Endothelial cell of umbilical vein (primary cell): Measurements from ENCODE around the gene LYVE1. TPM values are rescaled to one million over a fixed set of nuclear protein-coding genes. Genes with fewer than 3 reads are reported as not detected.

Experiments
- Bru-seq: library from RNA; stranded (reverse); fragments of 400-500 nt; gene quantifications from one replicate; lab custom pipeline; 2021; lab: Mats Ljungman, UMichigan
- BruChase-seq, 2 experiments: library from RNA; stranded (reverse); fragments of 400-500 nt; gene quantifications; one replicate each; lab custom pipeline; 2021; lab: Mats Ljungman, UMichigan
- BruUV-seq: library from RNA; stranded (reverse); fragments of 400-500 nt; replicated peaks from 2 replicates; lab custom pipeline; 2021; lab: Mats Ljungman, UMichigan
- CTCF ChIA-PET: fragments of 300-600, 350-600 bp; sonication (Branson Sonifier 250); formaldehyde crosslinking; loops from one replicate; lab custom pipeline; 2021; ENCODE audit warnings: antibody characterized with exemption, inconsistent platforms; lab: Charles Lee
- POLR2A ChIA-PET: fragments of 300-600, 350-600 bp; sonication (Branson Sonifier 250); formaldehyde crosslinking; loops from one replicate; lab custom pipeline; 2021; ENCODE audit warnings: antibody characterized with exemption, inconsistent platforms; lab: Charles Lee
- DNase-seq: peaks from one replicate; pipeline ENCODE4 v3.0.0-alpha.2; 2011; ENCODE audit warnings: low read depth, low spot score
- FAIRE-seq: peaks from 2 replicates; lab custom pipeline; 2011; peaks lifted over from hg19 to GRCh38; lab: Jason Lieb, UNC
- H2AFZ ChIP-seq: 2 replicates; pipeline ENCODE4 v1.6.0; 2012; ENCODE audit warnings: low read depth, low read length, control low read depth, inconsistent platforms
- H3K27ac ChIP-seq: 2 replicates; pipeline ENCODE4 v1.5.1; 2011; ENCODE audit warnings: low read depth, mild to moderate bottlenecking, control low read depth, low read length, moderate library complexity; ENCODE audit not compliant: insufficient read depth
- H3K27me3 ChIP-seq, 2 experiments: 2 replicates each; pipeline versions ENCODE4 v1.6.0 to v1.6.1; 2011; ENCODE audit warnings: low read length in 2 of 2, mixed read lengths in 1 of 2; ENCODE audit not compliant: control insufficient read depth in 2 of 2, insufficient read depth in 2 of 2
- H3K36me3 ChIP-seq, 2 experiments: 2 replicates in 1 of 2; 3 replicates in 1 of 2; pipeline ENCODE4 v1.5.1; 2011; ENCODE audit warnings: low read length in 2 of 2, mild to moderate bottlenecking in 1 of 2, moderate library complexity in 1 of 2; ENCODE audit not compliant: control insufficient read depth in 2 of 2, insufficient read depth in 2 of 2; ENCODE audit errors: extremely low read depth in 1 of 2
- H3K4me1 ChIP-seq: 3 replicates; pipeline ENCODE4 v1.5.1; 2011; ENCODE audit warnings: mild to moderate bottlenecking, low read length; ENCODE audit not compliant: control insufficient read depth, insufficient read depth; ENCODE audit errors: extremely low read depth
- H3K4me2 ChIP-seq: 2 replicates; pipeline ENCODE4 v1.6.1; 2011; ENCODE audit warnings: low read length, control low read depth, mixed read lengths; ENCODE audit not compliant: insufficient read depth
- H3K4me3 ChIP-seq, 3 experiments: fragments of 200-600 bp in 1 of 3; sonication (generic), shearing (Covaris generic) in 1 of 3; replicated peaks in 1 of 3; 2 replicates each; pipeline ENCODE4 v1.5.1; 2011 to 2016; ENCODE audit warnings: control low read depth in 3 of 3, low read length in 3 of 3, mild to moderate bottlenecking in 2 of 3, inconsistent platforms in 1 of 3, low read depth in 1 of 3, moderate library complexity in 1 of 3; ENCODE audit not compliant: insufficient read depth in 1 of 3
- H3K79me2 ChIP-seq: 2 replicates; pipeline ENCODE4 v1.6.0; 2012; ENCODE audit warnings: low read length, inconsistent platforms; ENCODE audit not compliant: control insufficient read depth, insufficient read depth
- H3K9ac ChIP-seq: replicated peaks from 2 replicates; pipeline ENCODE3; 2011; ENCODE audit warnings: low read length, control low read depth; ENCODE audit not compliant: insufficient read depth; ENCODE audit errors: extremely low read depth
- H3K9me1 ChIP-seq: replicated peaks from 3 replicates; pipeline ENCODE4 v1.6.0; 2011; ENCODE audit warnings: mild to moderate bottlenecking, low read length; ENCODE audit not compliant: control insufficient read depth, insufficient read depth; ENCODE audit errors: extremely low read depth
- H3K9me3 ChIP-seq: replicated peaks from 2 replicates; pipeline ENCODE4 v1.5.1; 2012; ENCODE audit warnings: low read length, inconsistent platforms; ENCODE audit not compliant: control insufficient read depth, insufficient read depth
- H4K20me1 ChIP-seq: replicated peaks from 2 replicates; pipeline ENCODE3; 2011; ENCODE audit warnings: mild to moderate bottlenecking, low read length; ENCODE audit not compliant: control insufficient read depth, insufficient read depth; ENCODE audit errors: extremely low read depth
- CTCF ChIP-seq, 2 donors: IDR thresholded peaks; 1 replicate in 1 of 2; 2 replicates in 1 of 2; pipeline ENCODE4 v1.5.1; 2011; ENCODE audit warnings: low read length in 2 of 2, mild to moderate bottlenecking in 2 of 2, moderate library complexity in 2 of 2, control low read depth in 1 of 2, inconsistent platforms in 1 of 2, low read depth in 1 of 2; ENCODE audit not compliant: insufficient read depth in 1 of 2; ENCODE audit errors: extremely low read depth in 1 of 2
- FOS ChIP-seq: IDR thresholded peaks from 2 replicates; pipeline ENCODE4 v1.6.1; 2011; ENCODE audit warnings: mild to moderate bottlenecking, low read length, moderate library complexity, borderline replicate concordance; ENCODE audit not compliant: insufficient read depth
- GATA2 ChIP-seq: IDR thresholded peaks from 2 replicates; pipeline ENCODE4 v1.7.0; 2011; ENCODE audit warnings: low read depth, mild to moderate bottlenecking, moderate library complexity, mixed read lengths, low read length; ENCODE audit not compliant: insufficient read length, insufficient read depth
- JUN ChIP-seq: IDR thresholded peaks from 2 replicates; pipeline ENCODE4 v1.6.1; 2011; ENCODE audit warnings: borderline replicate concordance, low read depth; ENCODE audit not compliant: insufficient read length, insufficient read depth
- MYC ChIP-seq: IDR thresholded peaks from one replicate; pipeline ENCODE4 v1.6.1; 2011; ENCODE audit warnings: mild to moderate bottlenecking, low read depth, low read length
- dilution Hi-C: fragments of 300-500 bp; cut with MboI; formaldehyde crosslinking; loops from one replicate; pipeline ENCODE4 v1.15.0; 2019; ENCODE audit warnings: low sequenced_read_pairs; ENCODE audit not compliant: extremely low pct_ligation_motif_present
- intact Hi-C: fragments of 100-400 bp; cut with micrococcal nuclease; formaldehyde crosslinking; loops from one replicate; pipeline ENCODE4 v1.10.0; 2022
- long read RNA-seq: library from polyadenylated mRNA; stranded (forward); transcript quantifications from one replicate; pipeline ENCODE4 v2.0.0, GENCODE V29; 2021
- polyA minus RNA-seq, 3 experiments: library from RNA; depleted of rRNA, polyadenylated mRNA; stranded (reverse); fragments of >200 nt; gene quantifications; 1 replicate in 1 of 3; 2 replicates in 2 of 3; pipeline ENCODE4 v1.2.3, GENCODE V29; 2011
- polyA plus RNA-seq, 4 experiments: library from polyadenylated mRNA; depleted of rRNA in 3 of 4; stranded (reverse) in 3 of 4; unstranded in 1 of 4; fragments of >200 nt; gene quantifications; 2 replicates each; pipeline versions ENCODE4 v1.2.1 to v1.2.3, GENCODE V29; 2011 to 2012; ENCODE audit warnings: missing spikeins in 1 of 4
- total RNA-seq: library from RNA; stranded (reverse); gene quantifications from 2 replicates; pipeline ENCODE4 v1.2.3, GENCODE V29; 2021

LYVE1 gene
- total RNA-seq (1.5 and 7.6 TPM in 2 replicates), polyA plus RNA-seq (4.6 and 5.3 TPM in 2 replicates), polyA minus RNA-seq (5.2 and 12.6 TPM in 2 replicates), Bru-seq, nascent RNA (percentile 42 among the genes with signal in this experiment), BruChase-seq, experiment 1, labeled RNA remaining after a 6-hour chase (percentile 43 among the genes with signal in this experiment), BruChase-seq, experiment 2, labeled RNA remaining after a 2-hour chase (percentile 34 among the genes with signal in this experiment)
- polyA plus RNA-seq (2011; cell fraction: cytosol; rRNA removed), result 1.9 and 3.3 TPM in 2 replicates
- 3.0 and 3.1 TPM in 2 replicates for polyA plus RNA-seq (2011; cell fraction: nucleus; rRNA removed)
- 10.6 and 25.1 TPM in 2 replicates for polyA plus RNA-seq (2012)
- polyA minus RNA-seq (2011; cell fraction: cytosol; rRNA and poly(A)+ RNA removed), result not detected
- 1.0 and 2.4 TPM in 2 replicates for polyA minus RNA-seq (2011; cell fraction: nucleus; rRNA and poly(A)+ RNA removed)
- long read RNA-seq, transcript LYVE1-201 (6 exons, 3,273 nt), result major isoform, 6 of 6 reads
- long read RNA-seq, partial matches to known transcripts, result 0 of 6 reads
- long read RNA-seq, other reads (novel, unspliced or antisense), result 0 of 6 reads

- CTCF ChIA-PET, result interaction anchor here (0.7 to 3.1 kb wide), 5 partner anchors 12 to 85 kb away, joined by 3 to 14 read pairs (median 4); partner anchors contain the start of gene RNF141
Measured at GRCh38 chr11:10568486-10568941, at the start of gene LYVE1. TSS of gene LYVE1 (minus strand) at chr11:10568665. CDS start at chr11:10568532, 133 bp downstream.

More at GRCh38 chr11:10568486-10568941, at the start of gene LYVE1:
- H2AFZ ChIP-seq, result peak within 1 kb of the TSS; percentile 83
- H3K9me1 ChIP-seq, result no peaks in the 10 kb centered on the region
- no peak within 1 kb of the TSS for H3K4me3 ChIP-seq
- no peaks in the 10 kb centered on the region for H3K9me3 ChIP-seq
- peak; percentile 93 for DNase-seq
- H3K36me3 ChIP-seq, result no peaks in the 10 kb centered on the region
- no peak within 1 kb of the TSS for H3K9ac ChIP-seq
- FAIRE-seq, result peak; percentile 76
- POLR2A ChIA-PET, result interaction anchor here (0.7 kb wide), 1 partner anchor 12 kb away, joined by 4 read pairs; no protein-coding TSS in a partner anchor
- no peak within 1 kb of the TSS for H3K4me2 ChIP-seq
- dilution Hi-C loops (no loop called here), intact Hi-C loops (no loop called here)
- H3K4me1 ChIP-seq, result peaks cover 13% of the 10 kb centered on the region
- no TSS peak for BruUV-seq
- no peaks in the 10 kb centered on the region for H3K27me3 ChIP-seq
- no peaks in the 10 kb centered on the region for H4K20me1 ChIP-seq
- peak; percentile 12 for TF ChIP-seq FOS
- no peak for TF ChIP-seq GATA2
- TF ChIP-seq CTCF (IDR thresholded peaks at IDR 0.05; ENCODE audit: extremely low read depth in 1 of 2, insufficient read depth in 1 of 2, low read depth in 1 of 2, low read length in 2 of 2), result no peak
- no peak for TF ChIP-seq MYC
- TF ChIP-seq JUN, result peak; percentile 66
- H3K27ac ChIP-seq, result no peak within 1 kb of the TSS
- no peaks in the 10 kb centered on the region for H3K79me2 ChIP-seq
